AG09319 (cell line): ENCODE data around the gene RAD51B.

ENCODE experiments used
- DNase-seq: peaks from one replicate; pipeline ENCODE4 v3.0.0-alpha.2; 2010; ENCODE audit warnings: low read depth; ENCODE audit errors: extremely low read depth
- CTCF ChIP-seq: IDR thresholded peaks from 2 replicates; pipeline ENCODE4 v1.5.1; 2011; ENCODE audit warnings: low read depth, mild to moderate bottlenecking, inconsistent platforms, low read length, moderate library complexity

The RAD51B gene

GRCh38 chr14:68188174-68188573, 368.6 kb downstream of the RAD51B start:
- TF ChIP-seq CTCF: no peak
- DNase-seq: no peak

GRCh38 chr14:68190032-68190431, 370.5 kb downstream of the RAD51B start:
- TF ChIP-seq CTCF: no peak
- no peak for DNase-seq

- no peak for DNase-seq
- TF ChIP-seq CTCF: no peak
Observed at GRCh38 chr14:68191567-68192321, 372.2 kb downstream of the RAD51B start.

DNA sequence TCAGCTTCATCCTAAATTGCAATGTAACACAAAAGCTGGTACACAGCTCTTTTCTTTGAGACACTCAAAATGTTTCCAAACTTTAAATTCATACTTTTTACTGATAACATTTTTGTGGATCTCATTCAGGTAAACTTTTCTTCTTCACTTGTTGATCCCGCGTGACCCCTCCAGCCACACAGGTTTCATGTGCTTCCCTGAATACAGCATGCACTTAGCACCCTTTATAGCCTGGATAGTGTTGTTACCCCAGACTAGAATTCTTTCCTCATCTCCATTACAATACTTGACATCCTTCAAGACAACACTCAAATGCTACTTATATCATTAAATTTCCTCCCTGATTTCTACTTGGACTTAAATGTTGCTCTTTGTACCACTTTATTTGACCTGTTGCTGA, 373.4 kb downstream of the RAD51B start:
- TF ChIP-seq CTCF: no peak
- no peak for DNase-seq

- no peak for TF ChIP-seq CTCF
- DNase-seq: no peak
Observed at GRCh38 chr14:68193970-68194681, 374.5 kb downstream of the RAD51B start.

DNA sequence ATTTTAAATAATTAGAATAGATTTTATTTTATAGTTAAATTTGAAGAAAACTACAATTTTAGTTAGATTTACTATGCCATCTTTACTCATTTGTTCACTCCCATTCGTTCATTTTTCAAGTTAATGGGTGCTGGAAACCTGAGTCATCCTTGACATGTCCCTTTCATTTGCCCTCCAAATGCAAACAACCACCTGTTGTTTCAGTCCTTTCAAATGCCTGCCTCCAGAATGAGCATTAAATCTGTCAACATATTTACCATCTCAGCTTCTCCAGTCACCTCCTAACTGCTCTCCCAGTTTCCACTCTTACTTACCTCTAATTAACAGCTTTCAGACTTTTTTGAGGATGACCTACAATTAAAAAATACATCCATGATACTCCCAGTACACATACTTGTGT, 375.5 kb downstream of the RAD51B start:
- no peak for DNase-seq
- no peak for TF ChIP-seq CTCF

GRCh38 chr14:68198713-68199495, 379.3 kb downstream of the RAD51B start:
- TF ChIP-seq CTCF: no peak
- DNase-seq: no peak
